Fibroblast of skin of left quadriceps (primary cell): ENCODE data around the gene NCR3LG1.
A peak's percentile ranks its signal among the peaks of the same experiment; 100 is the strongest.

ENCODE experiments used
- DNase-seq, 2 experiments: peaks; one replicate each; pipeline ENCODE4 v3.0.0-alpha.2; 2013; ENCODE audit warnings: low read depth in 2 of 2

The NCR3LG1 gene

GRCh38 chr11:17369684-17370243 is 18.2 kb downstream of the NCR3LG1 start:
- no peak for DNase-seq

- no peak for DNase-seq
Measured at GRCh38 chr11:17371614-17372013, 20.0 kb downstream of the NCR3LG1 start.

GRCh38 chr11:17375547-17375946 is 23.9 kb downstream of the NCR3LG1 start:
- no peak for DNase-seq

GRCh38 chr11:17376493-17376892 is 24.9 kb downstream of the NCR3LG1 start:
- no peak for DNase-seq

GRCh38 chr11:17378655-17379054 is 27.1 kb downstream of the NCR3LG1 start:
- DNase-seq: no peak

GRCh38 chr11:17379383-17380180 is 28.0 kb downstream of the NCR3LG1 start:
- DNase-seq: no peak

GRCh38 chr11:17381156-17381555 is 29.6 kb downstream of the NCR3LG1 start:
- DNase-seq: no peak

GRCh38 chr11:17382046-17382728 is 30.6 kb downstream of the NCR3LG1 start:
- no peak for DNase-seq

- no peak for DNase-seq
Measured at GRCh38 chr11:17383461-17383860, 31.9 kb downstream of the NCR3LG1 start.

- DNase-seq: peak; percentile 55 to 61
Measured at GRCh38 chr11:17384002-17384511, 32.5 kb downstream of the NCR3LG1 start.

GRCh38 chr11:17385492-17385891 is 33.9 kb downstream of the NCR3LG1 start:
- no peak for DNase-seq

GRCh38 chr11:17385926-17386325 is 34.3 kb downstream of the NCR3LG1 start:
- DNase-seq: no peak

GRCh38 chr11:17386331-17387084 is 34.9 kb downstream of the NCR3LG1 start:
- no peak for DNase-seq

GRCh38 chr11:17387254-17387653 is 35.7 kb downstream of the NCR3LG1 start:
- no peak for DNase-seq

- no peak for DNase-seq
Measured at GRCh38 chr11:17387811-17388210, 36.2 kb downstream of the NCR3LG1 start.

GRCh38 chr11:17388609-17389210 is 37.1 kb downstream of the NCR3LG1 start, which contains the start of gene KCNJ11:
Gene KCNJ11 (minus strand): TSS chr11:17388659. CDS start chr11:17388091, 568 bp downstream.
- no peak for DNase-seq

- DNase-seq: no peak
Measured at GRCh38 chr11:17389211-17389956, 37.8 kb downstream of the NCR3LG1 start.

GRCh38 chr11:17389957-17390649 is 38.5 kb downstream of the NCR3LG1 start:
- no peak for DNase-seq

GRCh38 chr11:17391493-17392355 is 40.1 kb downstream of the NCR3LG1 start:
- no peak for DNase-seq
